IMR-90 (cell line): ENCODE data around the gene HDAC6. TPM values are rescaled to one million over a fixed set of nuclear protein-coding genes. Genes with fewer than 3 reads are reported as not detected.

Experiments used
- ATAC-seq: fragments of 200-7000 bp; cut with Tn5 transposase; 2 replicates; pipeline ENCODE4 v1.9.1; 2020; ENCODE audit warnings: low read depth, mild to moderate bottlenecking, moderate library complexity
- BruUV-seq: library from RNA; stranded (reverse); fragments of 400-500 nt; replicated peaks from 2 replicates; lab custom pipeline; 2021; lab: Mats Ljungman, UMichigan
- CTCF ChIA-PET: fragments of 300-600 bp; formaldehyde crosslinking; extraction: SDS; loops from one replicate; lab custom pipeline; 2021; ENCODE audit warnings: antibody characterized with exemption; lab: Yijun Ruan, JAX
- POLR2A ChIA-PET: fragments of 300-600 bp; sonication (Branson Sonifier 250); formaldehyde crosslinking; loops from one replicate; lab custom pipeline; 2022; ENCODE audit warnings: antibody characterized with exemption; ENCODE audit not compliant: unreplicated experiment; lab: Charles Lee
- DNase-seq: peaks from one replicate; pipeline ENCODE4 v3.0.0; 2013
- H2AFZ ChIP-seq: replicated peaks from 2 replicates; pipeline ENCODE3; 2013; ENCODE audit warnings: low read length, mild to moderate bottlenecking; ENCODE audit not compliant: poor library complexity
- H2AK5ac ChIP-seq: 2 replicates; pipeline ENCODE4 v1.6.1; 2013; ENCODE audit warnings: low read depth, low read length, inconsistent platforms
- H2AK9ac ChIP-seq: replicated peaks from 2 replicates; pipeline ENCODE3; 2013; ENCODE audit warnings: mild to moderate bottlenecking, low read depth, low read length, moderate library complexity; ENCODE audit not compliant: poor library complexity
- H2BK120ac ChIP-seq: 2 replicates; pipeline ENCODE4 v1.6.1; 2013; ENCODE audit warnings: low read depth, low read length, inconsistent platforms
- H2BK15ac ChIP-seq: 3 replicates; pipeline ENCODE4 v1.6.1; 2013; ENCODE audit warnings: low read depth, low read length, inconsistent platforms
- H2BK20ac ChIP-seq: 2 replicates; pipeline ENCODE4 v1.6.1; 2013; ENCODE audit warnings: low read depth, mild to moderate bottlenecking, inconsistent platforms, low read length, moderate library complexity
- H2BK5ac ChIP-seq: 2 replicates; pipeline ENCODE4 v1.6.1; 2013; ENCODE audit warnings: mild to moderate bottlenecking, low read depth, low read length, inconsistent platforms; ENCODE audit not compliant: poor library complexity, severe bottlenecking
- H3K14ac ChIP-seq: replicated peaks from 2 replicates; pipeline ENCODE4 v1.6.1; 2013; ENCODE audit warnings: low read depth, low read length, inconsistent platforms
- H3K18ac ChIP-seq: 2 replicates; pipeline ENCODE4 v1.6.1; 2013; ENCODE audit warnings: low read depth, low read length, control low read depth
- H3K23ac ChIP-seq: 2 replicates; pipeline ENCODE4 v1.6.1; 2013; ENCODE audit warnings: low read depth, low read length, inconsistent platforms
- H3K27ac ChIP-seq: 2 replicates; pipeline ENCODE4 v1.5.1; 2013; ENCODE audit warnings: mild to moderate bottlenecking, control low read depth, low read length; ENCODE audit not compliant: insufficient read depth
- H3K27me3 ChIP-seq: 2 replicates; pipeline ENCODE4 v1.6.1; 2013; ENCODE audit warnings: low read length; ENCODE audit not compliant: control insufficient read depth, insufficient read depth
- H3K36me3 ChIP-seq: 2 replicates; pipeline ENCODE4 v1.6.1; 2013; ENCODE audit warnings: low read length, mixed read lengths; ENCODE audit not compliant: control insufficient read depth, insufficient read depth
- H3K4ac ChIP-seq: 2 replicates; pipeline ENCODE4 v1.6.1; 2013; ENCODE audit warnings: low read depth, low read length, inconsistent platforms
- H3K4me1 ChIP-seq: 2 replicates; pipeline ENCODE4 v1.6.1; 2013; ENCODE audit warnings: low read length, mixed read lengths; ENCODE audit not compliant: control insufficient read depth, insufficient read depth
- H3K4me2 ChIP-seq: 2 replicates; pipeline ENCODE4 v1.6.1; 2013; ENCODE audit warnings: low read depth, mild to moderate bottlenecking, control low read depth, low read length, moderate library complexity
- H3K4me3 ChIP-seq: 2 replicates; pipeline ENCODE4 v1.5.1; 2013; ENCODE audit warnings: low read depth, mild to moderate bottlenecking, control low read depth, low read length, moderate library complexity; ENCODE audit not compliant: insufficient read depth
- H3K56ac ChIP-seq: 2 replicates; pipeline ENCODE4 v1.6.1; 2013; ENCODE audit warnings: low read length, inconsistent platforms; ENCODE audit not compliant: insufficient read depth; ENCODE audit errors: extremely low read depth
- H3K79me1 ChIP-seq, 2 experiments: 2 replicates each; pipeline ENCODE4 v1.6.1; 2013; ENCODE audit warnings: low read length in 2 of 2, inconsistent platforms in 1 of 2, low read depth in 1 of 2
- H3K9ac ChIP-seq: 2 replicates; pipeline ENCODE4 v1.6.1; 2013; ENCODE audit warnings: low read depth, low read length, control low read depth
- H3K9me1 ChIP-seq: 2 replicates; pipeline ENCODE4 v1.6.1; 2013; ENCODE audit warnings: low read length, inconsistent platforms; ENCODE audit not compliant: insufficient read depth
- H3K9me3 ChIP-seq: 2 replicates; pipeline ENCODE4 v1.6.1; 2013; ENCODE audit warnings: low read length; ENCODE audit not compliant: control insufficient read depth, insufficient read depth
- H4K20me1 ChIP-seq: 2 replicates; pipeline ENCODE4 v1.6.1; 2013; ENCODE audit warnings: low read length, inconsistent platforms; ENCODE audit not compliant: insufficient read depth
- H4K5ac ChIP-seq: 2 replicates; pipeline ENCODE4 v1.6.1; 2013; ENCODE audit warnings: mild to moderate bottlenecking, low read depth, low read length, control low read depth
- H4K8ac ChIP-seq, 2 experiments: 2 replicates each; pipeline ENCODE4 v1.6.1; 2013; ENCODE audit warnings: low read depth in 2 of 2, low read length in 2 of 2, control low read depth in 1 of 2, inconsistent platforms in 1 of 2
- H4K91ac ChIP-seq: 2 replicates; pipeline ENCODE4 v1.6.1; 2013; ENCODE audit warnings: low read depth, low read length, inconsistent platforms; ENCODE audit not compliant: insufficient read depth
- CHD1 ChIP-seq: IDR thresholded peaks from 2 replicates; pipeline ENCODE4 v1.6.1; 2012; ENCODE audit warnings: low read depth, low read length, improper control_type of control experiment
- ELK1 ChIP-seq: fragments of 150-350 bp; IDR thresholded peaks from 2 replicates; pipeline ENCODE4 v1.6.1; 2016; ENCODE audit warnings: low read depth, mild to moderate bottlenecking, low read length, moderate library complexity, borderline replicate concordance
- RCOR1 ChIP-seq: IDR thresholded peaks from 2 replicates; pipeline ENCODE4 v1.6.1; 2012; ENCODE audit warnings: mild to moderate bottlenecking, low read length, improper control_type of control experiment; ENCODE audit not compliant: insufficient replicate concordance
- RFX5 ChIP-seq: IDR thresholded peaks from 2 replicates; pipeline ENCODE4 v1.8.0; 2012; ENCODE audit warnings: low read depth, mild to moderate bottlenecking, low read length, moderate library complexity
- WGBS, 2 experiments: methylation state at CpG; one replicate each; pipeline versions ENCODE4 v1.1.5 to v1.1.7; 2013; ENCODE audit warnings: missing lambda C conversion rate in 2 of 2; ENCODE audit not compliant: insufficient read length in 1 of 2; ENCODE audit errors: extremely low coverage in 2 of 2; 5-methylcytosine and 5-hydroxymethylcytosine counted together
- dilution Hi-C: fragments of 300-500 bp; cut with HindIII; formaldehyde crosslinking; loops from one replicate; pipeline ENCODE4 v1.14.3; 2018; ENCODE audit warnings: low sequenced_read_pairs; ENCODE audit not compliant: unreplicated experiment
- in situ Hi-C: fragments of 300-500 bp; cut with MboI; formaldehyde crosslinking; loops from 3 replicates; pipeline ENCODE4 v1.14.3; 2019; ENCODE audit warnings: low sequenced_read_pairs, inconsistent platforms, mixed read lengths
- intact Hi-C: fragments of 100-400 bp; cut with micrococcal nuclease; formaldehyde crosslinking; loops from 2 replicates; pipeline ENCODE4 v1.10.0; 2022
- polyA plus RNA-seq, 3 experiments: library from polyadenylated mRNA; depleted of rRNA; stranded (reverse); fragments of >200 nt; gene quantifications; 2 replicates each; pipeline ENCODE4 v1.2.3, GENCODE V29; 2012; ENCODE audit warnings: low replicate concordance in 1 of 3
- total RNA-seq: library from RNA; depleted of rRNA; stranded (reverse); fragments of >200 nt; gene quantifications from 2 replicates; pipeline ENCODE4 v1.2.3, GENCODE V29; 2012

Gene HDAC6
- total and polyA plus RNA-seq, 2 of the 4 experiments (the other 2 are of a cell fraction): 16.8 to 26.3 TPM

- Histone ChIP-seq H4K91ac (no peak overlapping the region), H3K18ac (no peak overlapping the region), H3K9me1 (no peaks in the 10 kb centered on the region), H3K4me2 (no peak overlapping the region), H3K27me3 (peaks cover 47% of the 10 kb centered on the region), H3K36me3 (no peaks in the 10 kb centered on the region), H3K79me1 (no peaks in the 10 kb centered on the region), H3K56ac (no peak overlapping the region), H2BK5ac (no peak overlapping the region), H3K9ac (no peak overlapping the region), H2AK5ac (no peak overlapping the region), H4K20me1 (no peaks in the 10 kb centered on the region), H4K5ac (no peak overlapping the region), H3K4me1 (no peaks in the 10 kb centered on the region), H2BK20ac (no peak overlapping the region), H3K23ac (no peak overlapping the region), H2AK9ac (no peak overlapping the region), H3K14ac (no peak overlapping the region), H3K9me3 (no peaks in the 10 kb centered on the region; the same call in 1 of the 2 replicates), H2AFZ (no peak overlapping the region), H2BK120ac (no peak overlapping the region), H2BK15ac (no peak overlapping the region), H4K8ac (no peak overlapping the region), H3K27ac (no peak overlapping the region), H3K4me3 (no peak overlapping the region), H3K4ac (no peak overlapping the region)
- intact Hi-C loops (no loop called here), dilution Hi-C loops (no loop called here), in situ Hi-C loops (no loop called here)
- BruUV-seq: no TSS peak
- 17% methylated on average over 1 of the region's 9 CpGs; no CpG with 5 or more reads in 1 of the 2 experiments for WGBS, 2 experiments
- ChIA-PET POLR2A (no interaction called here), CTCF (no interaction called here)
- no peak for TF ChIP-seq CHD1
- no peak for TF ChIP-seq ELK1
- TF ChIP-seq RFX5: no peak
- no peak for TF ChIP-seq RCOR1
- ATAC-seq (no peak), DNase-seq (no peak)
Observed at GRCh38 chrX:48833542-48834138, 31.8 kb downstream of the HDAC6 start.
